ENCODE data around the gene SLC39A8. TPM values are rescaled to one million over a fixed set of nuclear protein-coding genes. Genes with fewer than 3 reads are reported as not detected.

The SLC39A8 gene
- total RNA-seq, 1 experiment from 2014 or later = 15.5 TPM

DNA sequence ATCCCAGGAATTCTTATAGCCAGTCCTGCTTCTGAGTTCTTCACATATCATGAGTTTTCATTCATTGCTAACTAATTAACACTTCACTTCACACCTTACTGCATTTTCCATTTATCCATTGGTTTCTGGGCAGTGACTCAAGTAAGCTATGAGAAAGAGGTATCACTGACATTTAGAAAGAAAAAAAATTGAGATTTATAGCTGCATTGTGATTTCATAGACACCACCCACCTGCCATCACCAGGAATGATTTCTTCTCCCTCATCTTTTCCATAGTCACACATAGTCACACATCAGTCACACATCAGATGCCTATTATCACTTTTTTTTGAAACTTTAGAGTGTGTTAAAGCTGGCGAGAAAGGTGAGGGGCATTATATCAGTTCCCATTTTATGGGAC lies 121.8 kb downstream of the SLC39A8 start:
- Mint-ChIP-seq H3K4me3 (ENCODE audit: unreplicated experiment) (no peak overlapping the region), H3K4me1 (ENCODE audit: low read depth, unreplicated experiment) (no peaks in the 10 kb centered on the region), H3K9me3 (ENCODE audit: unreplicated experiment) (peaks cover 12% of the 10 kb centered on the region), H3K27me3 (ENCODE audit: insufficient read depth, unreplicated experiment) (no peaks in the 10 kb centered on the region), H3K27ac (ENCODE audit: unreplicated experiment) (no peak overlapping the region), H3K36me3 (ENCODE audit: insufficient read depth, unreplicated experiment) (no peaks in the 10 kb centered on the region)
- H3K36me3 ChIP-seq (ENCODE audit: control insufficient read depth, insufficient read depth, low read length) = no peaks in the 10 kb centered on the region
- H3K4me1 ChIP-seq = no peaks in the 10 kb centered on the region
- H3K4me3 ChIP-seq (ENCODE audit: low read depth, low read length) = no peak overlapping the region
- ChIA-PET POLR2A (no interaction called here), CTCF (no interaction called here)
- no peak for DNase-seq
- intact Hi-C loops (cut with micrococcal nuclease; ENCODE audit: unreplicated experiment) = no loop called here
- no peaks in the 10 kb centered on the region for H3K27me3 ChIP-seq (replicated peaks; ENCODE audit: control insufficient read depth, insufficient read depth, low read length)
- BruUV-seq (replicated peaks) = no TSS peak
- TF ChIP-seq, protein P1, sequence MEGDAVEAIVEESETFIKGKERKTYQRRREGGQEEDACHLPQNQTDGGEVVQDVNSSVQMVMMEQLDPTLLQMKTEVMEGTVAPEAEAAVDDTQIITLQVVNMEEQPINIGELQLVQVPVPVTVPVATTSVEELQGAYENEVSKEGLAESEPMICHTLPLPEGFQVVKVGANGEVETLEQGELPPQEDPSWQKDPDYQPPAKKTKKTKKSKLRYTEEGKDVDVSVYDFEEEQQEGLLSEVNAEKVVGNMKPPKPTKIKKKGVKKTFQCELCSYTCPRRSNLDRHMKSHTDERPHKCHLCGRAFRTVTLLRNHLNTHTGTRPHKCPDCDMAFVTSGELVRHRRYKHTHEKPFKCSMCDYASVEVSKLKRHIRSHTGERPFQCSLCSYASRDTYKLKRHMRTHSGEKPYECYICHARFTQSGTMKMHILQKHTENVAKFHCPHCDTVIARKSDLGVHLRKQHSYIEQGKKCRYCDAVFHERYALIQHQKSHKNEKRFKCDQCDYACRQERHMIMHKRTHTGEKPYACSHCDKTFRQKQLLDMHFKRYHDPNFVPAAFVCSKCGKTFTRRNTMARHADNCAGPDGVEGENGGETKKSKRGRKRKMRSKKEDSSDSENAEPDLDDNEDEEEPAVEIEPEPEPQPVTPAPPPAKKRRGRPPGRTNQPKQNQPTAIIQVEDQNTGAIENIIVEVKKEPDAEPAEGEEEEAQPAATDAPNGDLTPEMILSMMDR (IDR thresholded peaks at IDR 0.05; ENCODE audit: insufficient read depth in 1 of 2, low read depth in 1 of 2, low read length in 1 of 2, severe bottlenecking in 1 of 2, unreplicated experiment in 1 of 2) = no peak
- no peaks in the 10 kb centered on the region for H3K9me3 ChIP-seq

DNA sequence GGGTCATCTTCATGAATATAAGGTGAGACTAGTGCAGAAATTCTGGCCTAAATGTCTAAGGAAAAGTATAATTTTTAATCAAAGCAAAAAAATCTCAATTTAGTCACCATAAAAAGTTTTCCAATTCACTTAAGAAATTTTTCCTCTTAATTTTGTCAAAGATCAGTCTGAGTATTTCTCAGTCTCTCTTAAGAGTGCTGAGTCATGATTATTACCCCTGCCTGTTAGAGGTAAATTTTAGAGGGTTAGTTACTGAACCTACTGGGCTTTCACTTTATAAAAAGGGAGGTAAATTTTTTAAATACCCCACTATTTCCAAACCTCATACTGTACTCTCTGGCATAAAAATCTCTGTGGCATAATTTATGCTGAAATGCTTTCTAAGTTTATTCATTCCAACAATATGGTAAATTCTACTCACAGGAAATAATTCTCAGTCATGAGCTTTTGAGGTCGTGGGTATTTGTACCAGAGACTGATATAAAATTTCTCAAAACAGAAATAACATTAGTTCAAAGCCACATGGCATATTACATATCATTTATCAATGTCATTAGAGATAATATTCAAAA lies 122.4 kb downstream of the SLC39A8 start:
- Mint-ChIP-seq H3K27ac (ENCODE audit: unreplicated experiment) (no peak overlapping the region), H3K27me3 (ENCODE audit: insufficient read depth, unreplicated experiment) (no peaks in the 10 kb centered on the region), H3K4me3 (ENCODE audit: unreplicated experiment) (no peak overlapping the region), H3K4me1 (ENCODE audit: low read depth, unreplicated experiment) (no peaks in the 10 kb centered on the region), H3K9me3 (ENCODE audit: unreplicated experiment) (peaks cover 6% of the 10 kb centered on the region), H3K36me3 (ENCODE audit: insufficient read depth, unreplicated experiment) (no peaks in the 10 kb centered on the region)
- Histone ChIP-seq H3K36me3 (ENCODE audit: control insufficient read depth, insufficient read depth, low read length) (no peaks in the 10 kb centered on the region), H3K4me1 (no peaks in the 10 kb centered on the region), H3K27me3 (replicated peaks; ENCODE audit: control insufficient read depth, insufficient read depth, low read length) (no peaks in the 10 kb centered on the region), H3K9me3 (no peaks in the 10 kb centered on the region), H3K4me3 (ENCODE audit: low read depth, low read length) (no peak overlapping the region)
- POLR2A ChIA-PET = no interaction called here
- no peak for DNase-seq
- CTCF ChIA-PET = no interaction called here
- BruUV-seq (replicated peaks) = no TSS peak
- TF ChIP-seq, protein P1 (IDR thresholded peaks at IDR 0.05; ENCODE audit: insufficient read depth in 1 of 2, low read depth in 1 of 2, low read length in 1 of 2, severe bottlenecking in 1 of 2, unreplicated experiment in 1 of 2) = no peak
- intact Hi-C loops (cut with micrococcal nuclease; ENCODE audit: unreplicated experiment) = no loop called here

DNA sequence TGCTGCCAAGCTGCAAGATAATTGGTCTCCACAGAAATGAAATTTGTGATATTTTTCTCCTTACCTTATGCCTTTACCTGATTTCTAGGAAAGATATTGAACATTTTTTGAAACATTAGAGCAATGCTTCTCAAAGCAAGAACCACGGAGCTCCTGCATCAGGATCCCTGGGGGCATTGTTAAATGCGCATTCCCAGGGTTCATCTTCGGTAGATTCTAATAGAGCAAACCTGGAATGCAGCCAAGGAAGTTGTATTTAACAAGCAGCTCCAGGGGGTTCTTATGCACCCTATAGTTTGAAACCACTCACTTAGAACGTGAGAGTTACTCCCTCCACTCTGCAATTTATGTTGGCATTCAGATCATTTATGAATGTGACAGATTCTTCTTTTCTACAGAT lies 126.2 kb downstream of the SLC39A8 start:
- no peak overlapping the region for H3K27ac Mint-ChIP-seq (ENCODE audit: unreplicated experiment)
- H3K9me3 ChIP-seq = no peaks in the 10 kb centered on the region

More for the DNA sequence above, 126.2 kb downstream of the SLC39A8 start:
- TF ChIP-seq, protein P1 (IDR thresholded peaks at IDR 0.05; ENCODE audit: insufficient read depth in 1 of 2, low read depth in 1 of 2, low read length in 1 of 2, severe bottlenecking in 1 of 2, unreplicated experiment in 1 of 2) = no peak
- no peak overlapping the region for H3K4me3 ChIP-seq (ENCODE audit: low read depth, low read length)
- H3K27me3 ChIP-seq (replicated peaks; ENCODE audit: control insufficient read depth, insufficient read depth, low read length) = no peaks in the 10 kb centered on the region
- Mint-ChIP-seq H3K27me3 (ENCODE audit: insufficient read depth, unreplicated experiment) (peaks cover 4% of the 10 kb centered on the region), H3K9me3 (ENCODE audit: unreplicated experiment) (no peaks in the 10 kb centered on the region), H3K36me3 (ENCODE audit: insufficient read depth, unreplicated experiment) (no peaks in the 10 kb centered on the region), H3K4me3 (ENCODE audit: unreplicated experiment) (no peak overlapping the region), H3K4me1 (ENCODE audit: low read depth, unreplicated experiment) (no peaks in the 10 kb centered on the region)
- no TSS peak for BruUV-seq (replicated peaks)
- H3K36me3 ChIP-seq (ENCODE audit: control insufficient read depth, insufficient read depth, low read length) = no peaks in the 10 kb centered on the region
- intact Hi-C loops (cut with micrococcal nuclease; ENCODE audit: unreplicated experiment) = no loop called here
- ChIA-PET CTCF (no interaction called here), POLR2A (no interaction called here)
- no peak for DNase-seq
- no peaks in the 10 kb centered on the region for H3K4me1 ChIP-seq

Data from Caco-2 (cell line).